ENCODE measurements around the gene RASGRF1.
"Not testable (repeated sequence)": the region's sequence is repeated elsewhere in the genome, so short reads cannot be mapped to it uniquely, and the experiment has no call there.

The RASGRF1 gene

GRCh38 chr15:79035814-79036213 is 54.8 kb downstream of the RASGRF1 start:
- no peak for DNase-seq

GRCh38 chr15:79035111-79035601 is 55.4 kb downstream of the RASGRF1 start:
- DNase-seq = no peak

GRCh38 chr15:79034284-79034683 is 56.3 kb downstream of the RASGRF1 start:
- no peak for DNase-seq

DNA sequence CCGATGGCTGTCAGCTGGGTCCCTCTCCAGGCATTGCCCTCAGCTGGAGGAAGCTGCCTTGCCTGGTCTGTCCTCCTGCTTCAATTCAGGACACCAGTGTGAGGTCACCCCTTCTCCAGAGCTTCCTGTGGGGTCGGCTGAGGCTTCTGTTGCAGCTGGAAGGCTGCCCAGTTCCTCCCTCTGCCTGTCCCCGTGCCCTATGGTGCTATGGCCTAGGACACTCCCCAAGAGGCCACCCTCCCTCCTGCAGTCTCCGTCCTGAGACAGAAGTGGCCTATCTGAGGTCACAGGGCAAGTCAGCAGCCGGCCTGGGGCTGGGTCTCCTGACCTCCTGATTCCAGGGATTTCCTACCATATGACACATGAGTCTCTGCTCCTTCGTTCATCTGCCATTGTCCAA is 57.9 kb downstream of the RASGRF1 start:
- no peak for DNase-seq

GRCh38 chr15:79031821-79032220 is 58.8 kb downstream of the RASGRF1 start:
- no peak for DNase-seq

- DNase-seq = no peak
Measured at GRCh38 chr15:79031201-79031600, 59.4 kb downstream of the RASGRF1 start.

GRCh38 chr15:79030470-79030869 is 60.1 kb downstream of the RASGRF1 start:
- no peak for DNase-seq

GRCh38 chr15:79028411-79028964 is 62.1 kb downstream of the RASGRF1 start:
- peak in 1 of 2 experiments; percentile 50 for DNase-seq

GRCh38 chr15:79027532-79028410 is 62.8 kb downstream of the RASGRF1 start:
- DNase-seq = no peak

DNA sequence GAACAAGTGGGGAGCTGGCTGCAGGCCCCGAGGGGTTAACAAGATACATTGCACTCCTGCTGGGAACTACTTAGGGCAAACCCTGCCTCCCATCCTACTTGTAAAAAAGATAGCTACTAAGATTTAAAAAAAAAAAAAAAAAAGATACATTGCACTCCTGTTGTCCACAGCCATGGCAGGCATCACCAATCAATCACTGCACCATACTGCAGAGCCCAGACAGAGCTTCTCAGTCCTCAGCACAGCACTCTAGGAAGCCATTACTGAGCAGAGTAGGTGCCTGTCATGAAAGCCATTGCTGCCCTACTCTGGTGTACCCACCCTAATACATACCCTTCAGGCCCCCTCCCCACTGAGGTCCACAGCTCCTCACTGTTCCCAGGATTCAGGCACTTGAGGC is 64.8 kb downstream of the RASGRF1 start:
- no peak for DNase-seq

DNA sequence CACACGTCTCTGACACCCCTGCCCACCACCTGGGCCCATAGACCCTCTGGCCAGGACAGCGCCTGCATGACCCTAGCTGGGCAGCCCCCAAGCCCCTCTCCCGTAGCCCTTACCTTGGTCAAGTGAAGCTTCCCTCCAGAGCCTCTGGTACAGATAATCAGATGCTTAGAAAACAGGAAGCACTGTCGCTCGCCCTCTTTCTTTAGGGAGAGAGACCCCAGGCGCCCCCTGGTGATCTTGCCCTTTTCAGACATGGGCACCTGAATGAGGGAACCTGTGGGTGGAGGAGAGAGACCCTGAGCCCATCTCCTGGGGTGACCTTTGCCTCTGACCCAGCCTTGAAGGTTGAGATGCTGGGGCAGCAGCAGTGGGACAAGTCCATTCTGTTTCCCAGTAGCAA is 65.4 kb downstream of the RASGRF1 start:
- no peak for DNase-seq

GRCh38 chr15:79024493-79024892 is 66.1 kb downstream of the RASGRF1 start:
- not testable (repeated sequence) for DNase-seq

DNA sequence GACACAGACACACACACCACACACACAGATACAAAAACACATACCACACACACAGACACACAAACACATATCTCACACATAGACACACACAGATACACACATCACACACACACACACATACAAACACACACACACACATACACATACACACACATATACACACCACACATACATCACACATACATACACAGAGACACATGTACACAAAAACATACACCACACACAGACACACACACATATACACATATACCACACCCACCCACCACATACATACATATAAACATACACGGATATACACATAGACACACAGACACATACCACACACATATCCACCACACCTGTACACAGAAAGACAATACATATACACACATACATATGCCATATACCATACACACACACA is 66.7 kb downstream of the RASGRF1 start:
- no peak for DNase-seq

DNA sequence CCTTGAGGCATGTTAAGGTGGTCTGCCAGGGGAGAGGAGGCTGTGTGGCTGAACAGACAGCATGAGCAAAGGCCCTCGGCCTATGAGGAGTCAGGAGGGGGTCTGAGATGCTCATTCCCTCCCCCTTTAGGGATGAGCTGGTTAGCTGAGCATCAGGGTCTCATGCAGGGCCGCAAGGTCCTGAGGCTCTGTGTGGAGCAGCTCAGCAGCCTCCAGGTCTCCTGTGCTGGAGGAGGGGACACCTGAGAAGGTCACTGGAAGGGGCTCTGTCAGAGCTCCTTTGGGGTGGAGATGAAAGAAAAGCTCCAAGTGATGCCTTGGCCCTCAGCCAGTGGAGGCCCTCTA is 67.1 kb downstream of the RASGRF1 start:
- DNase-seq = no peak

GRCh38 chr15:79018960-79019359 is 71.6 kb downstream of the RASGRF1 start:
- no peak for DNase-seq

GRCh38 chr15:79017953-79018352 is 72.6 kb downstream of the RASGRF1 start:
- DNase-seq = no peak

GRCh38 chr15:79016527-79017170 is 73.9 kb downstream of the RASGRF1 start:
- DNase-seq = no peak

DNA sequence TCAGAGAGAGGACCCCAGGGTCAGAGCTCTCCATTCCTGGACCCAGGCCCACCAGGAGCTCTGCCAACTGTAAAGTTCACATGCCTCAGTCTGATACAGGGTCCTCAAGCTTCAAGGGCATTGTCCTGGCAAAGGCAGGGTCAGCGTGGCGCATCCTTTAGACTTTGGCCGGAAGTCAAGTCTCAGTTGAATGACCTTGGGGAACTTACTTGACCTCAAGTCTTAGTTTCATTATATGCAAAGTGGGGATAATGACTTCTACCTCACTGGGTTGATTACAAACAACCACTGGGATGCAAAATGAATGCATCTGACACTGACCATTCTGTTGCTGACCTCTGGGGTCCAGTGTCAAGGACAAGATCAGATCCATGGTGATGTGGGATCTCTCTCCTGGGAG is 75.2 kb downstream of the RASGRF1 start:
- DNase-seq = no peak

GRCh38 chr15:79010278-79010677 is 80.3 kb downstream of the RASGRF1 start:
- no peak for DNase-seq

DNA sequence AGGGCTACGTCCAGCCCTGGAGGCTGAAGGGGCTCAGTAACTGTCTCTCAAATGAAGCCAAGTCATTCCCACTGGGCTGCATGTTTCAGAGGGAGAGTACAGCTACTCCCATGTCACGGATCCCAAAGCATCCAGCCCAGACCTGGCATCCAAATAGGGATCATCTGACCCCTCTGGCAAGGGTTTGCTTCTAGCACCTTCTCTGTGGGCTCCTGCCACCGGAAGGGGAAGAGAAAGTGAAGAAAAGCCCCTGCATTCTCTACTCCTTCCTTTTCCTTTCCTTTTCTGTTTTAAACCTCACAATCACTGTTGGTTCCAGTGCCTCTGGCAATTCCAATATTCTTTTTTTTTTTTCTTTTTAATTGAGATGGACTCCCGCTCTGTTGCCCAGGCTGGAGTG is 81.2 kb downstream of the RASGRF1 start:
- no peak for DNase-seq

DNA sequence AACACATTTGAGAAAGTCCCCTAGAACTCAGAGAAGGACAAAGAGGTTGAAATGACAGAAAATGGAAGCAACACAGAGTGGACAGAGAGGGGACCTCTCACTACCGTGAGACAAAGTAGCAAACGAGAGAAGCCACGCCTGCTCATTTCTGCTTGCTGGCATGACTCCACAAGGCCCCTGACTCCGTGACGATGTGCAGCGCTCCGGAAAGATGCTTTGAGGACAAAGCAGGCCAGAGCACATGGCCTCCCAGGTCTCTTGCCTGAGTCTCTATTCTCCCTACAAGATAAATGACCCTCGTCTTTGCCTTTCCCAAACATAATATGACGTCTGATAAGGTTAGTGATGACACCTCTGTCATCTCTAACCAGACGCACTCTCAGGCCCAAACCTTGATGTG is 81.9 kb downstream of the RASGRF1 start:
- DNase-seq = no peak

GRCh38 chr15:79007066-79007465 is 83.5 kb downstream of the RASGRF1 start:
- no peak for DNase-seq

DNA sequence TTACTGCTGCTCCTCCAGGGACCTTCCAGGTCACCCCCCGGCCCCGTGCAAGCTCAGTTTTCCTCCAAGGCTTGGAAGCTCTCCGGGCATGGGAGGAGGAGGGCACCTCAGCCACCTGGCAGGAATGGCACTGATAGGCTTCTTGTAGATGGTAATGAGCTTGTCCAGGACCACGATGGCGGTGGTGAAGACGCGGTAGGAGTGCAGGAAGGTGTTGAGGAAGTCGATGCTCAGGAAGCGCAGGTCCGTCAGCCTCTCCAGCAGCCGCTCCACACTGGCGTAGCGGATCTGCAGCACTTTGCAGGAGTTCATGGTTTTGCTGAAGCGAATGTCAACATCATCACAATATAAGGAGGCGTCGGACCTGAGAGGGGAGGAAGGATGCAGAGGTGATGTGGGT is 84.5 kb downstream of the RASGRF1 start:
- DNase-seq = no peak

- no peak for DNase-seq
Measured at GRCh38 chr15:79004336-79004735, 86.2 kb downstream of the RASGRF1 start.
